Fibroblast of the aortic adventitia (primary cell): ENCODE measurements around the gene GDPD3. TPM values are rescaled to one million over a fixed set of nuclear protein-coding genes. Genes with fewer than 3 reads are reported as not detected.

Experiments used
- DNase-seq: peaks from one replicate; pipeline ENCODE4 v3.0.0-alpha.2; 2010; ENCODE audit warnings: low read depth
- H3K4me3 ChIP-seq: 2 replicates; pipeline ENCODE4 v1.5.1; 2011; ENCODE audit warnings: low read depth, mild to moderate bottlenecking, control low read depth, low read length, moderate library complexity
- CTCF ChIP-seq: IDR thresholded peaks from 2 replicates; pipeline ENCODE4 v1.5.1; 2011; ENCODE audit warnings: mild to moderate bottlenecking, low read length, control low read depth, inconsistent platforms; ENCODE audit not compliant: insufficient read depth
- total RNA-seq: library from RNA; depleted of rRNA; stranded (reverse); fragments of >200 nt; gene quantifications from 2 replicates; pipeline ENCODE4 v1.2.3, GENCODE V29; 2012; ENCODE audit warnings: low replicate concordance

The GDPD3 gene
- total RNA-seq, 1 donor, result 1.5 TPM

DNA sequence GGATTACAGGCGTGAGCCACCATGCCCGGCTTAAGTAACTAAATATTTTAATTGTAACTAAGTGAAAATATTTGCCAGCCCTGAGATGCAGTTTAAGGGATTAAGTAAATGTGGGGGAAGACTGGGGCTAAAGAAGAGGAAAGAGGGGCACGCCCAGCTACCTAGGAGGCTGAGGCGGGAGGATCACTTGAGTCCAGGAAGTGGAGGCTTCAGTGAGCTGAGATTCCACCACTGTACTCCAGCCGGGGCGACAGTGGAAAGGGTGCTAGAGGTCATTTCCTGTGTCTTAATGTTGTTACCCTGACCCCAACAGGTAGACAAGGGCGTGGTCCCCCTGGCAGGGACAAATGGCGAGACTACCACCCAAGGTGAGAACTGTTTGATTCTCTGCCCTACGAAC lies 45.0 kb downstream of the GDPD3 start:
- no peak for DNase-seq
- peak overlapping the region; percentile 7 for H3K4me3 ChIP-seq
- no peak for TF ChIP-seq CTCF

- TF ChIP-seq CTCF, result no peak
- no peak for DNase-seq
- peak overlapping the region; percentile 95 for H3K4me3 ChIP-seq
Measured at GRCh38 chr16:30067584-30067916, 45.8 kb downstream of the GDPD3 start.

GRCh38 chr16:30066761-30067583 lies 46.4 kb downstream of the GDPD3 start:
- H3K4me3 ChIP-seq, result peak overlapping the region; percentile 95
- TF ChIP-seq CTCF, result no peak
- no peak for DNase-seq

DNA sequence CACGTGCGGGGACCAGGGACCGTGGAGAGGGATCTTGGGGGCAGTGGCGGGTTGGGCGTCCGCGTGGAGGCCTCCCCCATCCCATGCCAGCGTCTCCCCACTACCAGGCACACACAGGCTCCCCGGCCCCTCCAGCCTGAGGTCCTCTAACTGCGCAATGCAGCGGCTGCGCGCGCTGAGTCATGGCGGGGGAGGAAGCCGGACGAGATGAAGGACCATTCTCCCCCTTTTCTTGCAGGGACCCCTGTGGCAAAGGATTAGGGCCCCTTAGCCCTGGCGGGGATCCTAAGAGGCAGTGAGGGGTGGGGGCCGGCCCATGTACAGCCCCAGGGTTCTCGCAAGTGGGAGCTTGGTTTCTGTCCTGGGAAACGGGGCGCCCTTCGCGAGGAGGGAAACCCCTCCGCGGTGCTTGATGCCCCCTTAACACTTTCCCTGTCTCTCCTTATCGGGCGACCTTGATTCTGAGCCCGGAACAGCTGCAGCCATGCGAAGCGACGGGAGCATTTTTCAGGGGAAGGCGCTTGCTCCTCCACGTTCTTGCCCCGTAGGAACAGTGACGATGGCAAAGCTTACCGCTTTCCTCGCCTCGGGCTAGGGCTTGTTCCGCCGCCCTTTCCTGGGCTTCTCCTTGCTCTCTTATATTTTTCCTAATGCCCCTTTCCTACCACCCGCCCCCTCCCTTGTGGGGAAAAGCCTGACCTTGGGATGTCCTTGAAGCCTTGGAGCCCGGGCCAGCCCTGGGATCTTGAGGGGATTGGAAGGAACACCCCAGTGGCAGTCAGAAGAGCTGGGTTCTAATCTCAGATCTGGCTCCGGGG lies 47.2 kb downstream of the GDPD3 start:
- DNase-seq, result peak; percentile 59
- TF ChIP-seq CTCF, result no peak
- peak overlapping the region; percentile 95 for H3K4me3 ChIP-seq

DNA sequence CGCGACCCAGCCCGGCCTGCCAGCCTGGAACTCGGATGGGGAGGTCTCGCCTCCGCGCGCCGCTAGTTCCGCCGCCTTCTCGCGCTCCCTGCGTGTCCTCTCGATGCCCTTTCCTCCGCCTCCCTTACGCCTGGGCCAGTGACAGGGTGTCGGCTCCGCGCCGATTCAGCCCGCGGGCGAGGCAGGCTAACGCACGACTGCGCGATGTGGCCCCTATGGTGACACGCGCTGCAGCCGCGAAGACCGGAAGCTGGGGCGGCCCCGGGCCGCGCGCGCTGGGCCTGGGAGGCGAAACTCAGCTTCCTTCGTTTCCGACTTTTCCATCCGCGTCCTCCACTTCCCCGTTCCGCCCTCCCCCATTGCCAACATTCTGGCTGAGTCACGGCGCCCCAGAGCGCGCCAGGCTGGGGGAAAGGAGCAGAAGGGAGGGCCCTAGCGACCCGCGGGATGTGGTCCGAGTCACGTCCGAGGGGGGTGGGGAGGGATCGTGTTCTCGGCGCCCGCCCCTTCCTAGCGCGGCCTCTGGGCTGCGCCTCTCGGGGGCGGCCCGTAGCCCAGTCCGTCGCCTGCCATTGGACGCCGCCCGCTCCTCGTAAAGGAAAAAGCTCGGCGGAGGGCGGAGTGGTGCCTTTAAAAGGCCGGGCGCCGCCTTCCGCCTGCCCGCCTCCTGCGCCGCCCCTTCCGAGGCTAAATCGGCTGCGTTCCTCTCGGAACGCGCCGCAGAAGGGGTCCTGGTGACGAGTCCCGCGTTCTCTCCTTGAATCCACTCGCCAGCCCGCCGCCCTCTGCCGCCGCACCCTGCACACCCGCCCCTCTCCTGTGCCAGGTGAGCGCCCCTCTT lies 48.0 kb downstream of the GDPD3 start, which contains the start of gene ALDOA:
TSS of gene ALDOA (plus strand) at position 659 of the 841 bp plus-strand sequence. CDS start 1,138 bp downstream, outside the sequence.
- TF ChIP-seq CTCF, result no peak
- H3K4me3 ChIP-seq, result peak within 1 kb of the TSS; percentile 95
- DNase-seq, result peak; percentile 98

DNA sequence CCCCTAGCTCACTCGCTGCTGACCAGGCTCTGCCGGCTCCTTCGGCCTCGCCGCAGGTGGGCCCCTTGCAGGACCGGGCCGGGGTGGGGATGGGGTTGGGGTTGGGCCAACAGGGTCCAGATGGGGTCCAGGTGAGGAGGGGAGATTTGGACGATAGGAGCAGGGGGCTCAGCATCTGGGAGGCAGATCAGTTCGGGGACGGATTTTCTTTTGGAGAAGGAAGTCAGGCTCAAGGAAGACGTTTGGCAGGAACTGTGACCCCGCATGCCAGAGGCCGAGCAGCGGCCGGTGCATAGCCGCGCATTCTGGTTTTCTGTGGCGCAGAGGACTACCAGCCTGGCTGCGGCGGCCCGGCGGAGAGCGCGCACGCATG lies 48.6 kb downstream of the GDPD3 start:
- peak overlapping the region; percentile 77 for H3K4me3 ChIP-seq
- no peak for TF ChIP-seq CTCF
- no peak for DNase-seq
